Measurements from ENCODE around the gene GPR34. TPM values are rescaled to one million over a fixed set of nuclear protein-coding genes. Genes with fewer than 3 reads are reported as not detected.

Gene GPR34
- total RNA-seq, 2 experiments from 2014 or later: not detected

GRCh38 chrX:41730081-41730480 lies 41.3 kb downstream of the GPR34 start:
- Histone ChIP-seq H3K4me3 (ENCODE audit: low read length) (no peak overlapping the region), H3K4me1 (ENCODE audit: insufficient read depth, low read length) (no peaks in the 10 kb centered on the region), H3K36me3 (ENCODE audit: insufficient read depth, low read length) (peaks cover 3% of the 10 kb centered on the region), H3K27me3 (ENCODE audit: control insufficient read depth in 1 of 2, insufficient read depth in 2 of 2, low read length in 2 of 2) (no peaks in the 10 kb centered on the region), H3K27ac (ENCODE audit: low read depth in 1 of 2, low read length in 2 of 2) (no peak overlapping the region), H3K9me3 (ENCODE audit: control insufficient read depth in 1 of 2, insufficient read depth in 1 of 2, low read length in 2 of 2) (no peaks in the 10 kb centered on the region)
- Mint-ChIP-seq H3K36me3 (ENCODE audit: low read depth) (peaks cover 16% of the 10 kb centered on the region), H3K4me3 (no peak overlapping the region), H3K27ac (no peak overlapping the region), H3K27me3 (no peaks in the 10 kb centered on the region), H3K4me1 (ENCODE audit: low read depth) (no peaks in the 10 kb centered on the region), H3K9me3 (no peaks in the 10 kb centered on the region)
- ChIA-PET CTCF (no interaction called here), POLR2A (no interaction called here)
- intact Hi-C loops (cut with DNase I, micrococcal nuclease): loop anchor here in 1 of 2 experiments (10.0 kb wide), 1 partner anchor 175 kb away; no protein-coding TSS in a partner anchor
- TF ChIP-seq CTCF (IDR thresholded peaks at IDR 0.05): no peak
- DNase-seq (no peak), ATAC-seq (ENCODE audit: poor library complexity) (no peak)

GRCh38 chrX:41732260-41732659 lies 43.5 kb downstream of the GPR34 start:
- H3K4me1 Mint-ChIP-seq (ENCODE audit: low read depth): peaks cover 7% of the 10 kb centered on the region
- ATAC-seq (ENCODE audit: poor library complexity) (no peak), DNase-seq (no peak)
- H3K27me3 ChIP-seq (ENCODE audit: control insufficient read depth in 1 of 2, insufficient read depth in 2 of 2, low read length in 2 of 2): no peaks in the 10 kb centered on the region
- H3K27ac ChIP-seq (ENCODE audit: low read depth in 1 of 2, low read length in 2 of 2): no peak overlapping the region
- CTCF ChIA-PET: interaction anchor here (0.7 kb wide), 2 partner anchors 320 to 464 kb away, joined by 3 read pairs; no protein-coding TSS in a partner anchor
- POLR2A ChIA-PET: no interaction called here
- no peak for TF ChIP-seq CTCF (IDR thresholded peaks at IDR 0.05)
- H3K4me3 ChIP-seq (ENCODE audit: low read length): no peak overlapping the region
- intact Hi-C loops (cut with DNase I, micrococcal nuclease): loop anchor here in 1 of 2 experiments (10.0 kb wide), 1 partner anchor 177 kb away; no protein-coding TSS in a partner anchor
- no peaks in the 10 kb centered on the region for H3K27me3 Mint-ChIP-seq
- no peak overlapping the region for H3K4me3 Mint-ChIP-seq
- no peaks in the 10 kb centered on the region for H3K9me3 Mint-ChIP-seq
- H3K4me1 ChIP-seq (ENCODE audit: insufficient read depth, low read length): no peaks in the 10 kb centered on the region
- H3K36me3 Mint-ChIP-seq (ENCODE audit: low read depth): peaks cover 19% of the 10 kb centered on the region
- H3K36me3 ChIP-seq (ENCODE audit: insufficient read depth, low read length): peaks cover 5% of the 10 kb centered on the region
- H3K9me3 ChIP-seq (ENCODE audit: control insufficient read depth in 1 of 2, insufficient read depth in 1 of 2, low read length in 2 of 2): no peaks in the 10 kb centered on the region
- H3K27ac Mint-ChIP-seq: no peak overlapping the region

- H3K36me3 Mint-ChIP-seq (ENCODE audit: low read depth): peaks cover 17% of the 10 kb centered on the region
- Histone ChIP-seq H3K4me3 (ENCODE audit: low read length) (no peak overlapping the region), H3K4me1 (ENCODE audit: insufficient read depth, low read length) (no peaks in the 10 kb centered on the region), H3K9me3 (ENCODE audit: control insufficient read depth in 1 of 2, insufficient read depth in 1 of 2, low read length in 2 of 2) (no peaks in the 10 kb centered on the region), H3K27ac (ENCODE audit: low read depth in 1 of 2, low read length in 2 of 2) (no peak overlapping the region), H3K36me3 (ENCODE audit: insufficient read depth, low read length) (peaks cover 5% of the 10 kb centered on the region), H3K27me3 (ENCODE audit: control insufficient read depth in 1 of 2, insufficient read depth in 2 of 2, low read length in 2 of 2) (no peaks in the 10 kb centered on the region)
- TF ChIP-seq CTCF (IDR thresholded peaks at IDR 0.05): no peak
- no peak overlapping the region for H3K4me3 Mint-ChIP-seq
- CTCF ChIA-PET: no interaction called here
- DNase-seq: peak in 1 of 14 experiments; percentile 38
- no peak overlapping the region for H3K27ac Mint-ChIP-seq
- POLR2A ChIA-PET: no interaction called here
- H3K9me3 Mint-ChIP-seq: no peaks in the 10 kb centered on the region
- H3K4me1 Mint-ChIP-seq (ENCODE audit: low read depth): peaks cover 9% of the 10 kb centered on the region
- intact Hi-C loops (cut with DNase I, micrococcal nuclease): loop anchor here in 1 of 2 experiments (10.0 kb wide), 1 partner anchor 179 kb away; no protein-coding TSS in a partner anchor
- no peak for ATAC-seq (ENCODE audit: poor library complexity)
- H3K27me3 Mint-ChIP-seq: no peaks in the 10 kb centered on the region
These were observed 45.2 kb downstream of the GPR34 start for GRCh38 chrX:41733939-41734338.
